ENCODE measurements around the gene NAA10.

Gene NAA10

GRCh38 chrX:153934762-153935325 lies at the start of gene NAA10:
Gene NAA10, minus strand, starts transcription at chrX:153935037. Its CDS starts 133 bp downstream, at chrX:153934904.
- DNase-seq: peak; percentile 84

DNA sequence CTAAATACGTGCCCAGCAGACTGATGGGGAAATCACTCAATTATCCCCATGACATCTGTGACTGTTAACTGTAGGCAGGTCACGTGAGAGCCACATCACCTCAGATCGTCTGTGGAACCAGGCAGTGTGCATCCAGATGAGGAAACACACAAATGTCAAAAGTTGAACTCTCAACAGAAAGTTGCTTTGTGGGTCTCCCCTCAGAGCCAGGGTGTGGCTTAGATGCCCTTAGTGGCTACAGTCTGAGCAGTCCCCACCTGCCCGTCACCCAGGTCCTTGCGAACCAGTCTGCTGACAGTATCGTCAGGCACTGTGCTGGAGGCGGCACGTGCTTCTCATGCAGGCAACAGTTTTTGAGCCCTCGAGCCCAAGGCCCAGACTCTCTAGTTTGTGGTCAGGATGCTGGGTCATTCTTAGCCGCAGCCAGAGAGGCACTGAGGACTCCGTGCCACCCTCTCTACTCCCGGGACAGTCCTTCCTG lies 48.5 kb upstream of the NAA10 start:
- no peak for DNase-seq

DNA sequence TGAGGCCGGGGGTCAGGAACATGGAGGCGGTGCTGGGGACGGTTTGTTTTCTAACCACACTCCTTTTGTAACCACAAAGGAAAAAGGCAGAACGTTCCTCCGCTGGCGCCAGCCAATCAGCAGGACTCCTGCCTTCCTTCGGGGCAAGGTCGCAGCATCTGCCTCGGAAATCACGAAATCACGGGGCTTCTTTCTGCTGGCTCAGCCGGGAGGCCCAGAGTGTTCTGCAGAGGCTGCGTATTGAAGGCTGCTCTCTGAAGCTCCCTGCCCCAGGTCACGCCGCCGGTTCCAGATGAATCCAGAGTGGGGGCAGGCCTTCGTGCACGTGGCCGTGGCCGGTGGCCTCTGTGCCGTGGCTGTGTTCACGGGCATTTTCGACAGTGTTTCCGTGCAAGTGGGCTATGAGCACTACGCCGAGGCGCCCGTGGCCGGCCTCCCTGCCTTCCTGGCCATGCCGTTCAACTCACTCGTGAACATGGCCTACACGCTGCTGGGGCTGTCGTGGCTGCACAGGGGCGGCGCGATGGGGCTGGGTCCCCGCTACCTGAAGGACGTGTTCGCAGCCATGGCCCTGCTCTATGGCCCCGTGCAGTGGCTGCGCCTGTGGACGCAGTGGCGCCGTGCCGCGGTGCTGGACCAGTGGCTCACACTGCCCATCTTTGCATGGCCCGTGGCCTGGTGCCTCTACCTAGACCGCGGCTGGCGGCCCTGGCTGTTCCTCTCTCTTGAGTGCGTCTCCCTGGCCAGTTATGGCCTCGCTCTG lies 47.1 kb upstream of the NAA10 start:
- peak; percentile 90 for DNase-seq

- DNase-seq: no peak
Observed at GRCh38 chrX:153981231-153981630, 46.4 kb upstream of the NAA10 start.

- peak; percentile 45 for DNase-seq
Observed at GRCh38 chrX:153980394-153980793, 45.6 kb upstream of the NAA10 start.

- DNase-seq: no peak
Observed at GRCh38 chrX:153974726-153975286, 40.0 kb upstream of the NAA10 start.

GRCh38 chrX:153974003-153974725 lies 39.3 kb upstream of the NAA10 start:
- DNase-seq: peak; percentile 33

DNA sequence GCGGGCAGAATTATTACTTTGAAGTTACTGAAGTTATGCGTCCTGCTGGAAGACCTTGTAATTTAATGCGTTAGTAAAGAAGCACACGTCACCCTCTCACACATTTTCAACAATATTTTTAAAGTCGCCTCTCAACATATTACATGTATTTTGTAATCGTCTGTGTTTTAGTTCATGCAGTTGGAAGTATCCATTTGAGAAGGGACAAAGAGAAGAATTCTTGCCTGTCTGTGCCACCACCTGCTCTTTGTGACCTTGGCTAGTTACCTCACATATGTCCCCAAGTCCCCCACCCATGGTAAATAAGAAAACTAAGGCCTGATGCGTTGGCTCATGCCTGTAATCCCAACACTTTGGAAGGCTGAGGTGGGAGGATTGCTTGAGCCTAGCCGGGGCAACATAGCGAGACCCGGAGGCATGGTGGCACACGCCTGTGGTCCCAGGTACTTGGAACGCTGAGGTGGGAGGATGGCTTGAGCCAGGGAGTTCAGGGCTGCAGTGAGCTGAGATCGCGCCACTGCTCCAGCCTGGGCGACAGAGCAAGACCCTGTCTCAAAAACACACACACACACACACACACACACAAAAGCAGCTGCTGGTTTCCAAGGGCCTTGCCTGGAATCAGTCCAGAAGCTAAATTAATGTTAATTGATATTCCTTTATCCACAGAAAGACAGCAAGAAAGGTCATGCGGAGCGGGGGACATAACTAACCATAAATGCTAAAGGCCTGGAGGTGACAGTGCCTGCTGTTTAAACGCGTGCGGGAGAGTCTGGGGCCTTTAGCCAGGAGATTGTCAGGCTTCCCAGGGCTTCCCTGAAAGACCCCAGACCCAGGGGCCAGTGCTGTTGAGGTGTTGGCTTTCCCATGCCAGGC lies 38.5 kb upstream of the NAA10 start:
- DNase-seq: no peak

GRCh38 chrX:153972368-153973126 lies 37.7 kb upstream of the NAA10 start, which contains the start of gene TMEM187:
Gene TMEM187, plus strand, starts transcription at chrX:153972754. Its CDS starts 9,309 bp downstream, at chrX:153982063.
- DNase-seq: peak; percentile 96

GRCh38 chrX:153971450-153972367 lies 36.9 kb upstream of the NAA10 start, which contains the start of gene HCFC1:
Gene HCFC1, minus strand, starts transcription at chrX:153971818. Its CDS starts 978 bp downstream, at chrX:153970840.
- DNase-seq: peak; percentile 96

GRCh38 chrX:153971124-153971449 lies 36.2 kb upstream of the NAA10 start:
- DNase-seq: peak; percentile 96

DNA sequence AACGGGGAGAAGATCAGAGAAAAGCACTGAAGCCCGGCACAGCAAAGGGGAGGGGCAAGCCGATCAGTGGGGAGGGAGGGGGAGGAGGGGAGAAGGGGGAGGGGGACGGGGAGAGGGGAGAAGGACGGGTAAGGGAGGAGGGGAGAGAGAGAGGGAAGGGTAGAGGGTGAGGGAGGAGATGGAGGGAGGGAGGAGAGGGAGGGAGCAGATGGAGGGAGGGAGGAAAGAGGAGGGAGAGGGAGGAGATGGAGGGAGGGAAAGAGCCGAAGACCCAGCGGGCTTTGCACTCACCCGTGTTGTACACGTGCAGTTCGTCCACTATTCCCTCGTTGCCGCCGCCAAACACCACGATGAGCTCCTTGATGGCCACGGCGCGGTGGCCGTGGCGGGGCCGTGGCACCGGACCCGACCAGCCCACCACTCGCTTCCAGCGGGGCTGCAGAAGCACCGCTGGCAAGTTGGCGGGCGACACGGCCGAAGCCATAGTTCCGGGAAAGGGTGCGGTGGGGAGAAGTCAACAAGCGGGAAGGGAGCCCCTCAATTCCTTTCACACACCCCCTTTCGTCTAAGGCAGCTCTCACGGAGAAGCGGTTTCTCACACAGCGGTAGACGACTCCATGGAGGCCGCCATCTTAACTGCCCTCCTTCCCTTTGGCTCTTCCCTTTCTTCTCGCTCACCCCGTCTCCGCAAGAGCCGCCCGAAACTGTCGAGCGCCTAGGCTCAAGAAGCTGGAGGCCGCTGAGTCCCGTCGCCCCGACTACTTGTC lies 35.7 kb upstream of the NAA10 start:
- DNase-seq: peak; percentile 68

GRCh38 chrX:153969904-153970356 lies 35.1 kb upstream of the NAA10 start:
- no peak for DNase-seq

DNA sequence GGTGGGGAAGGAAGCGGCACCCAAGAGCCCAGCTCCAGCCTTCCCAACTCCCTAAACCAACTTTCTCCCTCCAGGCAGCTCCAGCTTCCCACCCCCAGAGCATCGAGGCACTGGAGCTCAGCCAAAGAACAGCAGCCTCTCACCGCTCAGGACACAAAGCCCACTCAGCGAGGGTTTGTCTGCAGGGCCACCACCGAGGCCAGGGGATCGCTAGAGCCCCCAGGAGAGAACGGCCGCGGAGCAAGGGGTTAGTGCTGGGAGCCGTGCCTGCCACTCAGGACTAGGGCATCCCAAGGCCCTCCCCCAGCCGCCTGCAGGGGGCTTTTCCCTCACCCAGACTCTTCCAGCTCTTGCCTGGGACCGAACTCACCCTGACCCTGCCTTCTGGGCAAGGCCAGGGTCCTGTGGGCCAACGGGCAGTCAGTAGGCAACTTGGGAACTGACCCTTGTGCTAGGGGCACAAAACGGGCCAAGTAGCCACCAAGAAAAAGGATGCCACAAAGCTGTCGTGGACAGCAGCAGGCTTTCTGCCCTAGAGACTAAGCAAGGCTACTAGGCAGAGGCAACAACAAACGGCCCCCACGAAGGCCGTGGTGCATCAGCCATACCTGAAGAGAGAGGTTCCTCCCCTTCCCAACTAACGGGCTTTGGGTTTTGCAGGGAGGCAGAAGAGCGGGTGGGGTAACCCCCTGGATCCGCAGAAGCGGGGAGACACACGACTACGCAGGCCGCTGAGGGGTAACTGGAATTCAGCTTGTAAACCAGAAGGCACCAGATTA lies 34.5 kb upstream of the NAA10 start:
- no peak for DNase-seq

- DNase-seq: peak; percentile 58
Observed at GRCh38 chrX:153968754-153969124, 33.9 kb upstream of the NAA10 start.

- DNase-seq: no peak
Observed at GRCh38 chrX:153968255-153968654, 33.4 kb upstream of the NAA10 start.

GRCh38 chrX:153967536-153968224 lies 32.8 kb upstream of the NAA10 start:
- DNase-seq: peak; percentile 62

Measured in activated CD4-positive, alpha-beta T cell treated with anti-CD3 and anti-CD28 coated beads, Interleukin-2, Interleukin-6, amounts not matched to agents 100 ng/mL and 50 ng/mL, durations not matched to agents 16 hours and 8 hours (primary cell).